GM18505 (cell line): ENCODE data around the gene SERINC1.

Experiments used
- ATAC-seq: cut with Tn5 transposase; IDR thresholded peaks from one replicate; pipeline ENCODE4 v1.9.1; 2021; ENCODE audit not compliant: unreplicated experiment
- POLR2A ChIP-seq: IDR thresholded peaks from 4 replicates; pipeline ENCODE4 v1.6.1; 2011; ENCODE audit warnings: borderline replicate concordance; ENCODE audit not compliant: insufficient read depth, insufficient read length; ENCODE audit errors: extremely low read depth

SERINC1 gene

GRCh38 chr6:122394016-122394415 lies 77.6 kb downstream of the SERINC1 start:
- TF ChIP-seq POLR2A: no peak
- no peak for ATAC-seq

GRCh38 chr6:122393351-122393896 lies 78.2 kb downstream of the SERINC1 start:
- ATAC-seq: peak; percentile 68
- TF ChIP-seq POLR2A: no peak
